ENCODE results near the gene PPIL6.

PPIL6 gene

GRCh38 chr6:109485266-109485935 is 45.0 kb upstream of the PPIL6 start:
- Histone ChIP-seq H3K4me3 (ENCODE audit: low read length) (no peak overlapping the region), H3K36me3 (replicated peaks; ENCODE audit: insufficient read depth, low read length) (peaks cover 10% of the 10 kb centered on the region; the same call in 1 of the 2 replicates), H3K27ac (ENCODE audit: low read length) (no peak overlapping the region), H3K27me3 (replicated peaks; ENCODE audit: insufficient read depth, low read length) (no peaks in the 10 kb centered on the region), H3K9me2 (replicated peaks; ENCODE audit: insufficient read depth, low read length) (no peaks in the 10 kb centered on the region), H3F3A (ENCODE audit: insufficient read depth, low read length) (no peaks in the 10 kb centered on the region; the same call in 1 of the 2 replicates), H3K9me3 (replicated peaks; ENCODE audit: insufficient read depth, low read length) (no peaks in the 10 kb centered on the region), H3K9ac (ENCODE audit: low read length) (no peak overlapping the region), H2AFZ (ENCODE audit: low read length) (no peak overlapping the region), H3K79me2 (ENCODE audit: low read length) (peaks cover 25% of the 10 kb centered on the region), H3K4me2 (ENCODE audit: low read depth, low read length) (no peak overlapping the region), H3K4me1 (ENCODE audit: low read length) (peaks cover 14% of the 10 kb centered on the region), H4K20me1 (ENCODE audit: insufficient read depth, low read length) (no peaks in the 10 kb centered on the region)
- TF ChIP-seq EZH2 (optimal IDR thresholded peaks at IDR 0.05; ENCODE audit: low read depth, low read length) (no peak), EZH2phosphoT487 (IDR thresholded peaks at IDR 0.05; ENCODE audit: low read length) (no peak), CTCF (IDR thresholded peaks at IDR 0.05; ENCODE audit: low read length) (no peak)
- DNase-seq, result no peak

- Histone ChIP-seq H3K9me2 (replicated peaks; ENCODE audit: insufficient read depth, low read length) (no peaks in the 10 kb centered on the region), H3K79me2 (ENCODE audit: low read length) (peaks cover 36% of the 10 kb centered on the region), H3K27ac (ENCODE audit: low read length) (no peak overlapping the region), H3K9me3 (replicated peaks; ENCODE audit: insufficient read depth, low read length) (no peaks in the 10 kb centered on the region), H3F3A (ENCODE audit: insufficient read depth, low read length) (no peaks in the 10 kb centered on the region; the same call in 1 of the 2 replicates), H3K4me2 (ENCODE audit: low read depth, low read length) (peak overlapping the region; percentile 63; the same call in 1 of the 2 replicates), H3K4me3 (ENCODE audit: low read length) (peak overlapping the region; percentile 53; the same call in 1 of the 2 replicates), H4K20me1 (ENCODE audit: insufficient read depth, low read length) (no peaks in the 10 kb centered on the region), H2AFZ (ENCODE audit: low read length) (peak overlapping the region; percentile 76; the same call in 1 of the 2 replicates), H3K9ac (ENCODE audit: low read length) (no peak overlapping the region), H3K27me3 (replicated peaks; ENCODE audit: insufficient read depth, low read length) (no peaks in the 10 kb centered on the region), H3K36me3 (replicated peaks; ENCODE audit: insufficient read depth, low read length) (peaks cover 12% of the 10 kb centered on the region; the same call in 1 of the 2 replicates), H3K4me1 (ENCODE audit: low read length) (peaks cover 20% of the 10 kb centered on the region)
- no peak for DNase-seq
- TF ChIP-seq EZH2 (optimal IDR thresholded peaks at IDR 0.05; ENCODE audit: low read depth, low read length), result no peak
- TF ChIP-seq EZH2phosphoT487 (IDR thresholded peaks at IDR 0.05; ENCODE audit: low read length), result no peak
- TF ChIP-seq CTCF (IDR thresholded peaks at IDR 0.05; ENCODE audit: low read length), result no peak
Observed at GRCh38 chr6:109484122-109484521, 43.7 kb upstream of the PPIL6 start.

- H3K4me2 ChIP-seq (ENCODE audit: low read depth, low read length), result peak overlapping the region; percentile 63; the same call in 1 of the 2 replicates
- no peaks in the 10 kb centered on the region for H3K9me3 ChIP-seq (replicated peaks; ENCODE audit: insufficient read depth, low read length)
- peaks cover 40% of the 10 kb centered on the region for H3K79me2 ChIP-seq (ENCODE audit: low read length)
- peaks cover 12% of the 10 kb centered on the region; the same call in 1 of the 2 replicates for H3K36me3 ChIP-seq (replicated peaks; ENCODE audit: insufficient read depth, low read length)
- H3F3A ChIP-seq (ENCODE audit: insufficient read depth, low read length), result no peaks in the 10 kb centered on the region; the same call in 1 of the 2 replicates
- no peak overlapping the region for H3K9ac ChIP-seq (ENCODE audit: low read length)
- no peak for DNase-seq
- H3K27ac ChIP-seq (ENCODE audit: low read length), result no peak overlapping the region
- H3K9me2 ChIP-seq (replicated peaks; ENCODE audit: insufficient read depth, low read length), result no peaks in the 10 kb centered on the region
- H3K4me3 ChIP-seq (ENCODE audit: low read length), result peak overlapping the region; percentile 53
- H3K27me3 ChIP-seq (replicated peaks; ENCODE audit: insufficient read depth, low read length), result no peaks in the 10 kb centered on the region
- H2AFZ ChIP-seq (ENCODE audit: low read length), result peak overlapping the region; percentile 76
- TF ChIP-seq CTCF (IDR thresholded peaks at IDR 0.05; ENCODE audit: low read length), result no peak
- no peak for TF ChIP-seq EZH2 (optimal IDR thresholded peaks at IDR 0.05; ENCODE audit: low read depth, low read length)
- no peak for TF ChIP-seq EZH2phosphoT487 (IDR thresholded peaks at IDR 0.05; ENCODE audit: low read length)
- H3K4me1 ChIP-seq (ENCODE audit: low read length), result peaks cover 24% of the 10 kb centered on the region
- H4K20me1 ChIP-seq (ENCODE audit: insufficient read depth, low read length), result no peaks in the 10 kb centered on the region
Observed at GRCh38 chr6:109483735-109484057, 43.3 kb upstream of the PPIL6 start.

Data from MM.1S (cell line).